MM.1S (cell line): ENCODE measurements around the gene SPAG16.

Experiments used
- EZH2 ChIP-seq: fragments of 300-600 bp; sonication (generic); optimal IDR thresholded peaks from 2 replicates; pipeline ENCODE3; 2017; ENCODE audit warnings: low read depth, mild to moderate bottlenecking, antibody characterized with exemption, low read length, mixed read lengths
- EZH2phosphoT487 ChIP-seq: fragments of 300-600 bp; sonication (generic); IDR thresholded peaks from 2 replicates; pipeline ENCODE4 v1.6.1; 2018; ENCODE audit warnings: antibody characterized with exemption, low read length
- TF ChIP-seq, protein P1 (sequence below): fragments of 300-600 bp; sonication (generic); IDR thresholded peaks from 2 replicates; pipeline ENCODE4 v1.5.1; 2016; ENCODE audit warnings: antibody characterized with exemption, low read length, mixed read lengths

DNA sequence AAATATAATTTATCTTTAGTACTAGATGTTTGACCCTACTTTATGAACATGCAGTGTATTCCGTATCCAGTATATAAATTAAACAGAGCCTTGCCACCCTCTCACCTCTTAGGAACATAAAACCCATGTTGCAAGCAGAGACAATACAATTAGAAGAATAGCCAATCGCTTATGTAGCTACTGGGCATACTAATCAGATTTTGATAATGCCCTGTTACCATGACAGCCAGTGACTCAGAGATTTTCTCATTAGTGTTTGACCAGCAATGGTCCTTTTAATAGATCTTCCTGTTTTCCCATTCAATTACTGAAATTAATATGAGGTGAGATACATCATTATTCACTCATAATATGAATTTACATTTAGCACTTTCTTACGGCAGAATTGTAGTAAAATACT, 579.3 kb downstream of the SPAG16 start:
- TF ChIP-seq, protein P1, sequence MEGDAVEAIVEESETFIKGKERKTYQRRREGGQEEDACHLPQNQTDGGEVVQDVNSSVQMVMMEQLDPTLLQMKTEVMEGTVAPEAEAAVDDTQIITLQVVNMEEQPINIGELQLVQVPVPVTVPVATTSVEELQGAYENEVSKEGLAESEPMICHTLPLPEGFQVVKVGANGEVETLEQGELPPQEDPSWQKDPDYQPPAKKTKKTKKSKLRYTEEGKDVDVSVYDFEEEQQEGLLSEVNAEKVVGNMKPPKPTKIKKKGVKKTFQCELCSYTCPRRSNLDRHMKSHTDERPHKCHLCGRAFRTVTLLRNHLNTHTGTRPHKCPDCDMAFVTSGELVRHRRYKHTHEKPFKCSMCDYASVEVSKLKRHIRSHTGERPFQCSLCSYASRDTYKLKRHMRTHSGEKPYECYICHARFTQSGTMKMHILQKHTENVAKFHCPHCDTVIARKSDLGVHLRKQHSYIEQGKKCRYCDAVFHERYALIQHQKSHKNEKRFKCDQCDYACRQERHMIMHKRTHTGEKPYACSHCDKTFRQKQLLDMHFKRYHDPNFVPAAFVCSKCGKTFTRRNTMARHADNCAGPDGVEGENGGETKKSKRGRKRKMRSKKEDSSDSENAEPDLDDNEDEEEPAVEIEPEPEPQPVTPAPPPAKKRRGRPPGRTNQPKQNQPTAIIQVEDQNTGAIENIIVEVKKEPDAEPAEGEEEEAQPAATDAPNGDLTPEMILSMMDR: no peak
- TF ChIP-seq EZH2 (no peak), EZH2phosphoT487 (no peak)
